NCI-H345 treated with DMSO at 0.1 percent for 48 hours (cell line): ENCODE data around the gene TSPAN18.

Experiments used
- DNase-seq: peaks from one replicate; lab custom pipeline; 2025; ENCODE audit not compliant: unreplicated experiment; lab: John Stamatoyannopoulos, UW

The TSPAN18 gene

DNA sequence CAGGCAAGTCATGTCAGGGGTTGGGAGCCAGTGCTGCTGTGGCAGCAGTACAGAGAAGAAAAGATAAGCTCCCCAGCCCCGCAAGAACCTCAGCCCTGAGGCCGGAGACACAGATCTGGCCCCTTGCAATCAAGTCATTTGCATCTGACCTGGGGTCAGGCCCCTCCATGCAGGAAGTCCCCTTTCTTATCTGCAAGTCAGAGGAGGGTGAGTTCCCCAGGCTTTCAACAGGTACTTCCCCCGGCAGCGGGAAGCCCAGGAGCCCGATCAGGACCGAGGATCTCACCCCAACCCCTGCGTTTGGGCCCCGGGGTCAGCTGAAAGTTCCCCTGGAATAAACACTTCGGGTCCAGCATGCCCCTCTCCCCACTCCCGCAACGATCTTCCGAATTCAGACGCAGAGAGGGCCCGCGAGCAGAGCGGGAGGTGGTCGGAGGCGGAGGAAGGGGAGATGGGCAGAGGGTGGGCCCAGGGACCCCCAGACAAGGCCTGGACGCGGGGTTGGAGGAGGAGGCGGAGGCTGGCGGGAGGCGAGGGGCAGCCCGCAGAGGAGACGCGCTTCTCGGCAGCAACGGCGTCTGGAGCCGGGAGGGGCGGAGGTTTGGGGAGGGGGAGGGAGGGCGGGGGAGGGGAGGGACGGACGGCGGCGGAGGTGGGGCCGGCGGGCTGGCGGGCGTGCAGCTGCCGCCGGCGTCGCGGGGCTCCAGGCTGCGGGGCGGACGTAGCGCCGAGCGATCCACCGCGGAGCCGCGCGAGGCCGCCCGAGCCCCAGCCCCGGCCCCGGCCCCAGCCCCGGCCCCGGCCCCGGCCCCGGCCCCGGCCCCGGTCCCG is at the start of gene TSPAN18:
Gene TSPAN18, plus strand, starts transcription at position 680 of the 831 bp plus-strand sequence. CDS start 179,455 bp downstream, outside the sequence.
- DNase-seq, result no peak

GRCh38 chr11:44680982-44681597 is 45.7 kb upstream of the TSPAN18 start:
- DNase-seq, result no peak

DNA sequence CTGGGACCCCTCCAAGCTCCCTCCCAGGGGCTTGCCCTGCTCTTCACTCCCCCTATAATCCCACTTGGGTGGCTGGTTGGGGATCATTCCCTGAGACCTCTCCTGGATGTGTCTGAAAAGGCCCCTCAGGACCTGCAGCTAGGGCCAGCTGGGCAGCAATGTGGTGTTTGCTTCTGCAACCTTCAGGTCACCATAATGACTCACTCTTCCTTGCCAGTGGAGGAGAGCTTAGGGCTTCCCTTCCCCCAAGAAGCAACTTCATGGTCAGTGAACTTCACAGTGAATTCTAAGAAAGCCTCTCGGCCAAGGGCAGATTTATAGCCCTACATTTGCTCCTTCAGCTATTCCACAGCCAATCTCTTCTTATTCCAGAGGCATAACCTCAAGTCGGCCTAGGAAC is 45.1 kb upstream of the TSPAN18 start:
- DNase-seq, result no peak

DNA sequence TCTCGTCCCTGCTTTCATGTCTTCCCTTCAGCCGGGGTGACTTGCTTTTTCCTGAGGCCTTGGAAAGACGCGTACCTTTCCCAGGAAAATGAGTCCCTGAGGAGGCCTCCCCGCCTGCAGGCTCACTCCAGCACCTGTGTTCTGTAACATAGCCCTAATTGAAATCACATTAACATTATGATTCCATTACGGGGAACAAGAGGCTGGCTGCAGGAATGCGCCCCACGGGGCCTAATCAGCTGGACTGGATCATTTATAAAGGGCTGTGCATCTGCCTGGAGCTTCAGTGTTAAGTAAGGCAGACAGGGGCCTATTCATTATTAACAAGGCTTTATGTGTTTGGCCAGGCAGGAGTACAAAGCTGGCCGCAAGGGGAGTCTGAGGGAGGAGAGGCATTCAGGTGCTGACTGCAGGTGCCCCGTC is 41.9 kb upstream of the TSPAN18 start:
- no peak for DNase-seq

DNA sequence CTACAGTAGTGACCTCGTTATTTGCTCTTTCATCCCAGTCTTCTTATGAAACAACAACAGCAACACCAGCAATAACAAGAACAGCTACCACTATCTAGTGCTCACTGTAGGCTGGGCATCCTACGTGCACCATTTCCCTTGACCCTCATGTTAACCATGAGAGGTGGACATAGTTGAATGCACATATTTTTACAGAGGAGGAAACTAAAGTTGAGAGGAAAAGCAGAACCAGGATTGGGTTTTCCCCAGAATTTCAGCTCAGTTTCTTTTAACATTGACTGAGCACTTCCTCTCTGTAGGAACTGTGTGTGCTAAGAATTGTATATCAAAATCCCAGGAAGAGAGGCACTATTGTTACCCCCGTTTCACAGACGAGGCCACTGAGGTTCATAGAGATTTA is 39.4 kb upstream of the TSPAN18 start:
- no peak for DNase-seq

GRCh38 chr11:44689265-44689664 is 37.5 kb upstream of the TSPAN18 start:
- no peak for DNase-seq

DNA sequence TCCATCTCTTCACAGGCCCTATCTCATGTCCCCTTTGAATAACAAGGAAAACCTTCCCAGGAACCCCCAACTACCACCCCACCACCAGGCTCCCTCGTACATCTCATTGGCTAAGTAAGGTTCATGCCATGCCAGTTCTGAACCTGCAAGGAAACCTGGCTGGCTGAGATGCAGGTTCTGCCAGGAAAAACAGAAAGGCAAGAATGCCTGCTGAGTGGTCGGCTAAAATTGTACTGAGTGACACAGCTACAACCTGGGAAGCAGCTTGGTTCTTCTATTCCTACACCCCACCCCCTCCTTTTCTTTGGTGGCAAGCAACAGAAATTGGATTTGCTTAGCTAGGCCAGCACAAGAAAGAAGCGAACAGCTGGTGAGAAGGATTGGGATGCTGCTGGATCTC is 36.1 kb upstream of the TSPAN18 start:
- DNase-seq, result no peak

DNA sequence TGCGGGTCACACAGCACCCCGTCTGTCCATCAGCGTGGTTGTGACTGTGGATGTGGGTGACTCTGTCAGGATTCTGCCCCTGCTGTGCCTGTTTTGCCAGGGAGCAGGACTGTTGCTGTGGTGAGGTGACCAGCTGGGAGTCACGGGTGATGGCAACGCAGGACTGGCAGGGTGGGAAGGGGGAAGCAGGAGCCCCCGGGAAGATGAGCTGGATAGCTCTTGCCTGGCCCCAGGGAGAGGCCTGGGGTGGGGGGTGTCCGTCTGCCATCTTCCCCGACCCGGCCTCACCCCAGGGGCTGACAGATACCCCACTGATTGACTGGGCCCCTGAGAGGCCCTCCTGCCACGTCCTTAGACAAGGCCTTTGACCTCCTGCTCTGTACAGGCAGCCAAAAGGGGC is 34.3 kb upstream of the TSPAN18 start:
- no peak for DNase-seq

DNA sequence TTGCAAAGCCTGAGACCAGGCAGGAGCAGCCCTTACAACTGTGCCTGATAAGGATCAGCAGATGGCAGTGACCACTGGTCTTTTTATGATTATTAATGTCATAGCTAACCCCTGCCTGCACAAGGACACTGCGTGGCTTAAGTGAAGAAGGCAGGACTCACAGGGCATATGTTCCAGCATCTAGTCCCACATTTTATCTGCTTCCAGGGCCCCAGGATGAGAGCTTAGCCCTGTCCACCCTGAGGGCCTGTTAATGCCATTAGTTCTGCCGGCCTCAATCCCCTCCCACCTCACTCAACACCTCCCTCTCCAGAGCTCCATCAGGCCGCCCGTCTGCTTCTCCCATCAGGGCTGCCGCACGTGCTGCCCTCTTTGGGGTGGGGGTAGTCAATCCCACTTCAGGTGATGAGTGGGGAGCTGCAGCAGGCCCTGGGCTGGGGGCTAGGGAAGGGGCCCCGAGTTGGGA is 33.1 kb upstream of the TSPAN18 start:
- DNase-seq, result no peak

- no peak for DNase-seq
These were observed 32.3 kb upstream of the TSPAN18 start for GRCh38 chr11:44694443-44694842.

DNA sequence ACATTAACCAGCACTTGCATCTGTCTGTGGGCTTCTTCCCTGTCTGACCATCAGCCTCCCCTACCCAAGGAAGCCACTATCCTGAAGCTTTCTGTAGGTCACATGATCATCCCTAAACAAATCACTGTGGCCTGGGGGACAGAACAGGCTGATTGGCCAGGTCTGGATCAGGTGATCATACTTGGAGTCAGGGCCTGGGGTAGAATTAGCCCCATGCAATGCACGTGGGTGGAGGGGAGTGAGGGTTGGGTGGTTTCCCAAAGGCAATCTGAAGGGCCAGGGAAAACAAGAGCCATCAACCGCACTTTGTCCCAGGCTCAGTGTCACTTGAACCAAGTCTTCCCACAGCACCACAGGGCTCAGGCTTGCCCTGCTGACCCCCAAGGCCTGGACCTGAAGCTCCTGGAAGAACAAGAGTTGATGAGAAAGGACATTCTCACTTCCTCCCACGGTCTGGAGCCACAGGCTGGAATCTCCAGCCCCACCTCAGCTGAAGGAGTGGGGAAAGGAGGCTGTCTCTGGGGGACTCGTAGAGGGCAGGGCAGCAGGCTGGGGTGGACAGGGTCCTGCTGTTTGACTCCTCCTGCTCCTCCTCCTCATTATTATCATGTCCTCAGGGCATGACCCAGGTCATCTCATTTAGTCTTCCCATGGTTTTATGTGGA is 31.5 kb upstream of the TSPAN18 start:
- DNase-seq, result no peak

GRCh38 chr11:44698252-44698912 is 28.4 kb upstream of the TSPAN18 start:
- DNase-seq, result no peak

DNA sequence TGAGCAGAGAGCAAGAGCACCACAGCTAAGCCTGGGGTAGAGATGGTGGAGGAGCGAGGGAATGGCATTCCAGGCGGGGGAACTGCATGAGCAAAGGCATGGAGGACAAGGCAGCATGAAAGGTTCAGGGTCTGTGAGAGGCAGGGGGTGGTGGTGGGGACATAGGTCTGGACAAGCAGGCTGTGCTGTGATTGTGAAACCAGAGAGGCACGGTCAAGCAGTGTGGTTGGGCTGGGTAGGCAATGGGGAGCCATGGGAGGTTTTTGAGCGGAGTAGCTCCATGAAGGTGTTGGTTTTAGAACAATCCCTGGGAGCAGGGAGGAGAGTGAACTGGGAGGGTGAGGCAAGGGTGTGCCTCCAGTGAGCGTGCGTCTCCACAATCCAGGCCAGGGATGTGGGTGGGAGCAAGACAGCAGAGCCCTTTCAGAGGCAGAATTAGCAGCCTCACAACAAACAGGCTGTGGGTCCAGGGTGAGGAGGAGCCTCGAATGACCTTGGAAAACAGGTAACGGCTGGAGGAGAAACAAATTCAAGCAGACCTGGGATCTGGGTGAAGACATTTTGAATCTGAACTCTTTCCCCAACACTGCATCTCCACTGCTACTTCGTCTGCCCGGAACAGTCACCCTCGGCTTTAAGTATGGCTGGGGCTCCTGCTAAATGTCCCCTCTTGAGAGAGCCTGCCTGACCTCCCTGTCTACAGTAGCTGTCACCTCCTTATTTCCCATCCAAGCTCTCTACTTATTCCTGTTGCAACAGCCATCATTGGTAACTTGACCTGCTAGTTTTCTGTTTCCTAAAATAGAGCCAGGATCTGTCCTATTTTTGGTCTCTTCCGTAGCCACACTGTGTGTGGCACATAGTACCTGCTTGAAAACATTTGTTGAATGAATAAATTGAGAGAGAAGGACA is 27.0 kb upstream of the TSPAN18 start:
- DNase-seq, result no peak

GRCh38 chr11:44701276-44701675 is 25.5 kb upstream of the TSPAN18 start:
- no peak for DNase-seq

- no peak for DNase-seq
These were observed 23.9 kb upstream of the TSPAN18 start for GRCh38 chr11:44702889-44703288.

- DNase-seq, result no peak
These were observed 19.7 kb upstream of the TSPAN18 start for GRCh38 chr11:44707094-44707493.

DNA sequence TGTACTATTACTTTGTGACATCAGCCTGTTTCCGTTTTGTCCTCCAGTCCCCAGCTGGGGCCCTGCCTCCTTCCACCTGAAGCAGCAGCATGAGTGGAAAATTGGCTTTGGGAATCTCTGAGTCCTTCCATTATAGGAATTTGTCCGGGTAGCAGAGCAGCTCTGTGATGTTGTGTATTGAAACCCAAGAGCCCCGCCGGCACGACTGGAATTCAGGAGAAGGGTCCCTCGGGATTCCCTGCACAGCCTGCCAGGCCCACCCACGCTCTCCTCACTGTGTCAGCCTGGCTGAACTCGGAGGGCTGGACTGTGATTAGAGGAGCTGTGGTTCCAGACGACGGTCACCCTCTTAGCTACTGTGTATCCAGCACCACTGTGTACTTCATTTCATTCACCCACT is 18.8 kb upstream of the TSPAN18 start:
- no peak for DNase-seq

DNA sequence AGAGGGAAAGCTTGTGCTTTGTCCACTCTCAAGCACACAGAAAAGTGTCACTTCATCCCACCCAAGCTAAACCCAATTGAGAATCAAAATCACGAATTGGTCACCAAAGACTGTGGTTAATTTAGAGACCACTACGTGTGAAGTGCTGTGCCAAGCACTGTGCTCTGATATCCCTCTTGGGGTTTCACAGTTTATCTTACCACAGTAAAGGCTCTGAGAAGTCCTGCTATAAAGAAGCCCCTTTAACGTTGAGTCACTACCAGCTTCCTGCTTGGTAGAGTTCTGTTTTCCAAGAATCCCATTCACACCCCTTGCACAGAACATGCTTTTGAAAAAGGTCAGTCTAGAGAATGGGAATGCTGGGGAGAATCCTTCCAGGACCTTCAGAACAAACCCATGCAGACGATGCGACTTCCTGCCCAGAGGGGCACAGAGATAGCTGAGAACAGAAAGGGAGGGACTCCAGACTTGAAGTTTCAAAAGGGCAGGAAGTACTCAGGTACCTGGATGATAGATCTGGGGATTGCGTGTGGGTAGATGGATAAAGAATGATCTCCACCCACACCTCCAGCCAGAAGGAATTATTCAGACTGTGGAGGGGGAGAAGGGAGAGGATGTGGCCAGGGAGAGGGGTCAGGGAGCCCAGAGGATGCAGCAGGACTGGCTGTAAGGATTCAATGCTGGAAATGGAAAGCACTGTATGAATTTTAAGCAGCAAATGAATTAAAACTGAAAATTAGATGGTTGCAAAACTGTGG is 18.1 kb upstream of the TSPAN18 start:
- no peak for DNase-seq

GRCh38 chr11:44709281-44709562 is 17.5 kb upstream of the TSPAN18 start:
- no peak for DNase-seq

DNA sequence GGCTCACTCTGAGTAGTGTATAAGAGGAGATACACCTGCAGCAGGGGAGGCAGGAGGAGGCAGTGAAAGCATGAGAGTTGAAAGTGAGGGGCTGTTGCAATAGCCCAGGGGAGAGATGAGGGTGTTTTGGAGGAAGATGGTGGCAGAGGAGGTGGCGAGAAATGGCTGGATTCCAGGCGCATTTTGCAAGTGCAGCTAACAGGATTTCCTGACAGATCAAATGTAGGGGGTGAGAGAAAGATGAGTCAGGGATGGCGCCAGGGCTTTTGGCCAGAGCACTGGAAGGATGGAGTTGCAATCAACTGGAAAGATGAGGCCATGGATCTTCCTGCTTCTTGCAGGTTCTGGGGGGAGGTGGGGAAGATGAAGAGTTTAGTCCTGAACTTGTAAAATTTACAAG is 16.8 kb upstream of the TSPAN18 start:
- no peak for DNase-seq
